ENCODE measurements around the gene APH1A. TPM values are rescaled to one million over a fixed set of nuclear protein-coding genes. Genes with fewer than 3 reads are reported as not detected.
"Not testable (repeated sequence)": the region's sequence is repeated elsewhere in the genome, so short reads cannot be mapped to it uniquely, and the experiment has no call there.

The APH1A gene
- total RNA-seq (100 to 1,000 TPM in 1 of 5 donors, 10 to 100 TPM in 4; 25.8 to 120 (median 49.1) TPM), polyA plus RNA-seq (10 to 100 TPM; 87.8 to 95.1 (median 89.5) TPM)
- long read RNA-seq, donor 1, transcript APH1A-202 (6 exons, 2,353 nt): major isoform, 14 of 18 reads
- long read RNA-seq, donor 1, partial matches to known transcripts: 0 of 18 reads
- long read RNA-seq, donor 1, other reads (novel, unspliced or antisense): 0 of 18 reads
- long read RNA-seq, donor 2, transcript APH1A-202 (6 exons, 2,353 nt): major isoform, 24 of 64 reads
- long read RNA-seq, donor 2, transcript APH1A-203 (7 exons, 1,713 nt): minor isoform, 14 of 64 reads
- long read RNA-seq, donor 2, partial matches to known transcripts: 26 of 64 reads
- long read RNA-seq, donor 2, other reads (novel, unspliced or antisense): 0 of 64 reads
- long read RNA-seq, donor 3, transcript APH1A-202 (6 exons, 2,353 nt): major isoform, 14 of 24 reads
- long read RNA-seq, donor 3, transcript APH1A-203 (7 exons, 1,713 nt): minor isoform, 8 of 24 reads
- long read RNA-seq, donor 3, partial matches to known transcripts: 0 of 24 reads
- long read RNA-seq, donor 3, other reads (novel, unspliced or antisense): 0 of 24 reads
- long read RNA-seq, donor 4, transcript APH1A-202 (6 exons, 2,353 nt): major isoform, 6 of 15 reads
- long read RNA-seq, donor 4, partial matches to known transcripts: 6 of 15 reads
- long read RNA-seq, donor 4, other reads (novel, unspliced or antisense): 0 of 15 reads
- long read RNA-seq, donor 5, transcript APH1A-202 (6 exons, 2,353 nt): major isoform, 29 of 48 reads
- long read RNA-seq, donor 5, transcript APH1A-203 (7 exons, 1,713 nt): minor isoform, 19 of 48 reads
- long read RNA-seq, donor 5, partial matches to known transcripts: 0 of 48 reads
- long read RNA-seq, donor 5, other reads (novel, unspliced or antisense): 0 of 48 reads
- long read RNA-seq, donor 6: 0 reads
- long read RNA-seq, donor 7, transcript APH1A-203 (7 exons, 1,713 nt): minor isoform, 15 of 36 reads
- long read RNA-seq, donor 7, transcript APH1A-202 (6 exons, 2,353 nt): major isoform, 21 of 36 reads
- long read RNA-seq, donor 7, partial matches to known transcripts: 0 of 36 reads
- long read RNA-seq, donor 7, other reads (novel, unspliced or antisense): 0 of 36 reads
- long read RNA-seq, donor 8, transcript APH1A-202 (6 exons, 2,353 nt): major isoform, 25 of 38 reads
- long read RNA-seq, donor 8, transcript APH1A-203 (7 exons, 1,713 nt): minor isoform, 12 of 38 reads
- long read RNA-seq, donor 8, partial matches to known transcripts: 0 of 38 reads
- long read RNA-seq, donor 8, other reads (novel, unspliced or antisense): 0 of 38 reads
- long read RNA-seq, donor 9, transcript APH1A-202 (6 exons, 2,353 nt): major isoform, 15 of 26 reads
- long read RNA-seq, donor 9, transcript APH1A-203 (7 exons, 1,713 nt): minor isoform, 10 of 26 reads
- long read RNA-seq, donor 9, partial matches to known transcripts: 0 of 26 reads
- long read RNA-seq, donor 9, other reads (novel, unspliced or antisense): 0 of 26 reads
- long read RNA-seq, donor 10, transcript APH1A-202 (6 exons, 2,353 nt): minor isoform, 8 of 60 reads
- long read RNA-seq, donor 10, transcript APH1A-203 (7 exons, 1,713 nt): major isoform, 9 of 60 reads
- long read RNA-seq, donor 10, partial matches to known transcripts: 43 of 60 reads
- long read RNA-seq, donor 10, other reads (novel, unspliced or antisense): 0 of 60 reads

DNA sequence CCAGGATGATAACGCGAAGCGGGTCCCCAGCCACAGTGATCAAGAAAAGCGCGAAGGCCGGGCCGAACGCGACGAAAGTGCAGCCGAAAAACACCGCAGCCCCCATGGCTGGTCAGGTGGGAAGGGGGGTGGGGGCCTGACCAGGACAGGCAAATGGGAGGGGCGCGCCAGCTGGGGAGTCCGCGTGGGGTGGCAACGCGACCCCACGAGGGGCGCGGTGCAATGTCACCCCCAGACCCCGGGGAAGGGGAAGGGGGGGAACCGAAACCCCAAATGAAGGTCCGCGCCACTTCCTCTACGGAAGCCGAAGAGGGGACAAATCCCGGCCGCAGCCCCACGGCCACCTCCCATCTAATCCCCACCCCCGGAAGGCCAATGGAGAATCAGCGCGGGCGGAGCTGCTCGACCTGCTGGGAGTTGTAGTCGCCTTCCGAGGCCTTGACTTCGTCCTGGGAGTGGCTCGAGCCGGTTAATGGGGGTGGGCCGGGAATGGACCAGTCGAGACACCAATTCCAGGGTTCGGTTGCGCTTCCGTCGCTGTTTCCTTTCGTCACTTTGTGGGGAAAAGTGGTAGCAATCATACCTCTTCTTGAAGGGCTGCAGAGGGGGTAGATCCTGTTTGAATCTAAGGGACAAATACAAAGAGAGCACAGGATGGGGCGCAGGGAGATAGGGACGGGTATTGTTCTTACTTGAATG is at the start of gene APH1A:
TSS of gene APH1A (minus strand) at position 312 of the 699 bp plus-strand sequence. CDS start at position 106, 206 bp downstream.
- TF ChIP-seq, protein P1, sequence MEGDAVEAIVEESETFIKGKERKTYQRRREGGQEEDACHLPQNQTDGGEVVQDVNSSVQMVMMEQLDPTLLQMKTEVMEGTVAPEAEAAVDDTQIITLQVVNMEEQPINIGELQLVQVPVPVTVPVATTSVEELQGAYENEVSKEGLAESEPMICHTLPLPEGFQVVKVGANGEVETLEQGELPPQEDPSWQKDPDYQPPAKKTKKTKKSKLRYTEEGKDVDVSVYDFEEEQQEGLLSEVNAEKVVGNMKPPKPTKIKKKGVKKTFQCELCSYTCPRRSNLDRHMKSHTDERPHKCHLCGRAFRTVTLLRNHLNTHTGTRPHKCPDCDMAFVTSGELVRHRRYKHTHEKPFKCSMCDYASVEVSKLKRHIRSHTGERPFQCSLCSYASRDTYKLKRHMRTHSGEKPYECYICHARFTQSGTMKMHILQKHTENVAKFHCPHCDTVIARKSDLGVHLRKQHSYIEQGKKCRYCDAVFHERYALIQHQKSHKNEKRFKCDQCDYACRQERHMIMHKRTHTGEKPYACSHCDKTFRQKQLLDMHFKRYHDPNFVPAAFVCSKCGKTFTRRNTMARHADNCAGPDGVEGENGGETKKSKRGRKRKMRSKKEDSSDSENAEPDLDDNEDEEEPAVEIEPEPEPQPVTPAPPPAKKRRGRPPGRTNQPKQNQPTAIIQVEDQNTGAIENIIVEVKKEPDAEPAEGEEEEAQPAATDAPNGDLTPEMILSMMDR (IDR thresholded peaks at IDR 0.05): no peak
- TF ChIP-seq POLR2A (IDR thresholded peaks at IDR 0.05) (peak in 1 of 4 donors; percentile 3), EP300 (IDR thresholded peaks at IDR 0.05) (no peak), POLR2AphosphoS5 (IDR thresholded peaks at IDR 0.05) (peak; percentile 79 to 96 (median 87))
- Histone ChIP-seq H3K9me3 (no peaks in the 10 kb centered on the region), H3K36me3 (peaks cover 22 to 37% (median 35%) of the 10 kb centered on the region in 4 donors), H3K4me1 (peaks cover 12 to 48% (median 27%) of the 10 kb centered on the region in 4 donors), H3K27ac (peak within 1 kb of the TSS; percentile 80 to 98 (median 95)), H3K27me3 (no peaks in the 10 kb centered on the region), H3K4me3 (peak within 1 kb of the TSS; percentile 76 to 95 (median 83))
- intact Hi-C loops (cut with DNase I; ENCODE audit: low total_unique reads): no loop called here
- 0 to 1% (median 0%) methylated on average over 25 to 49 of the region's 49 CpGs for WGBS, 5 donors
- peak; percentile 96 to 99 for DNase-seq

DNA sequence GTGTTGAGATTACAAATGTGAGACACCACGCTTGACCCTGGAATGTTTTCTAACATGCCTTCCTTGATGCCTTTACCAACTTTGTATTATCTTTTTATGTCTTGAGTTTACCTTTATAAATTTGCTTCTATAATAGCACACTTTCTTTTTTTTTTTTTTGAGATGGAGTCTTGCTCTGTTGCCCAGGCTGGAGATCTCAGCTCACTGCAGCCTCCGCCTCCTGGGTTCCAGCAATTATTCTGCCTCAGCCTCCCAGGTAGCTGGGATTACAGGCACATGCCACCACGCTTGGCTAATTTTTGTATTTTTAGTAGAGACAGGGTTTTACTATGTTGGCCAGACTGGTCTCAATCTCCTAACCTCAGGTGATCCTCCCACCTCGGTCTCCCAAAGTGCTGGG is 45.9 kb upstream of the APH1A start:
- H3K27me3 ChIP-seq; H3K9me3 ChIP-seq; DNase-seq; H3K4me3 ChIP-seq; H3K4me1 ChIP-seq; intact Hi-C loops (cut with DNase I; ENCODE audit: low total_unique reads); H3K27ac ChIP-seq; H3K36me3 ChIP-seq: not testable (repeated sequence)
- WGBS, 5 donors: 89 to 95% (median 93%) methylated on average over 4 of the region's 4 CpGs

DNA sequence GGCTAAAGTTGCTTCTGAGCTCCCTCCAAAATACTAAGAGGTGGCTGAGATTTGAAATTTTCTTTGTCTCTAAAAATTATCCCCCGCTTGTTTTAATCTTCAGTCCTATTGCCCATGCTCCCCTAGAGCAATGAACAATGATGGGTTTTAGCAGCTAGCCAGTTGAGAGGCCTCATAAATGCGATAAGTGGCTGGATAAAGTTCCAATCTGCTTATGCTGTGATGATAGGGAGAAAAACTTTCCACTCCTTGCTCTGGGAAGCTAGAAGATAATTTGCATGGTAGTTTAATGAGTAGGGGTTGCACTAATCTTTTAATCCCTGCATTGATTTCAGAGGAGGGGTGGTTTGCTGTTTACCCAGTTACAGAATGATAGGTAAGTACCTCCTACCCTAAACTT is 42.9 kb upstream of the APH1A start:
- no peak overlapping the region for H3K27ac ChIP-seq
- TF ChIP-seq POLR2A (IDR thresholded peaks at IDR 0.05): no peak
- DNase-seq: no peak
- intact Hi-C loops (cut with DNase I; ENCODE audit: low total_unique reads): no loop called here
- H3K4me1 ChIP-seq: no peaks in the 10 kb centered on the region
- no peaks in the 10 kb centered on the region for H3K27me3 ChIP-seq
- H3K9me3 ChIP-seq: no peaks in the 10 kb centered on the region
- H3K36me3 ChIP-seq: peaks cover 0 to 34% (median 21%) of the 10 kb centered on the region in 4 donors
- no peak overlapping the region for H3K4me3 ChIP-seq
- 78 to 91% (median 83%) methylated on average over 2 of the region's 2 CpGs for WGBS, 5 donors

DNA sequence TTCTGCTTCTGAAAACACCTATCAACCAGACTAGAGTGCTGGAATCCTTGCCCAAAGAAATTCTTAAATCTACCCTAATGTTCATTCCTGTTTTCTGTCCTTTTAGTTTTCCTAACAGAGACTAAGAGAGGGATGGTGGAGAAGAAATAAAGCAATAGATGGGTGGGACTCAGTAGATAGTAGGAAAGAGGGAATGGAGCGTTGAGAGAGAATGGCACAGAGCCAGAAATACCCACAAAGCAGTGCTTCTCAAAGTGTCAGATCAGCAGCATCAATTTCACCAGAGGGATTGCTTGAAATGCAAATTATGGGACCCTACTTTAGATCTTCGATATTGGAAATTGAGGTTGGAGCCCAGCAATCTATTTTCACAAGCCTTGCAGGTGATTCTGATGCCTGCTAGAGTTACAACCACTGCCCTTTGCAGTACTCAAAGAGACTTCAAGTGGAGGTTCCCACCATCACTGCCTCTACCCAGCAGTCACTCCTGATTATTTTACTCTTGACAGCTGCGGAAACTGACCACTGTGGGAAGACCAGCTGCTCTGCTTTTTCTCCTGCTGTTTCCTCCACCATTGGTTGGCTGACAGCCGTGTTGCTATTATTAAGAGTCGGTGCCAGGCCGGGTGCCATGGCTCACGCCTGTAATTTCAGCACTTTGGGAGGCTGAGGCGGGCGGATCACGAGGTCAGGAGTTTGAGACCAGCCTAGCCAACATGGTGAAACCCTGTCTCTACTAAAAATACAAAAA is 41.1 kb upstream of the APH1A start:
- H3K27me3 ChIP-seq: no peaks in the 10 kb centered on the region
- H3K4me1 ChIP-seq: no peaks in the 10 kb centered on the region
- 73 to 94% (median 78%) methylated on average over 10 of the region's 10 CpGs for WGBS, 5 donors
- no peak overlapping the region for H3K4me3 ChIP-seq
- no peaks in the 10 kb centered on the region for H3K9me3 ChIP-seq
- H3K27ac ChIP-seq: no peak overlapping the region
- TF ChIP-seq POLR2A (IDR thresholded peaks at IDR 0.05): no peak
- TF ChIP-seq, protein P1 (IDR thresholded peaks at IDR 0.05): no peak
- TF ChIP-seq EP300 (IDR thresholded peaks at IDR 0.05): no peak
- no peak for TF ChIP-seq POLR2AphosphoS5 (IDR thresholded peaks at IDR 0.05)
- H3K36me3 ChIP-seq: peaks cover 0 to 52% (median 39%) of the 10 kb centered on the region in 4 donors
- no peak for DNase-seq
- intact Hi-C loops (cut with DNase I; ENCODE audit: low total_unique reads): no loop called here

DNA sequence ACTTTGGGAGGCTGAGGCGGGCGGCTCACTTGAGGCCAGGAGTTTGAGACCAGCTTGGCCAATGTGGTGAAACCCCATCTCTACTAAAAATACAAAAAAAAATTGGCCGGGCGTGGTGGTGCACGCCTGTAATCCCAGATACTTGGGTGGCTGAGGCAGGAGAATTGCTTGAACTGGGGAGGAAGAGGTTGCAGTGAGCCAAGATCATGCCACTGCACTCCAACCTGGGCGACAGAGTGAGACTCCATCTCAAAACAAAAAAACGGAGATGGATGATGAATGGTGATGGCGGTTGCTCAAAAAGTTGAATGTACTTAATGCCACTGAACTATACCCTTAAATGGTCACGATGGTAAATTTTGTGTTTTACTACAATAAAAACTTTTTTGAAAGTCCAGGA is 39.8 kb upstream of the APH1A start:
- H3K4me1 ChIP-seq; H3K27me3 ChIP-seq; DNase-seq; H3K27ac ChIP-seq; H3K9me3 ChIP-seq; H3K4me3 ChIP-seq; intact Hi-C loops (cut with DNase I; ENCODE audit: low total_unique reads): not testable (repeated sequence)
- H3K36me3 ChIP-seq: peaks cover 0 to 64% (median 48%) of the 10 kb centered on the region in 4 donors
- 89 to 99% (median 94%) methylated on average over 9 of the region's 9 CpGs for WGBS, 5 donors
